Hepatocyte (in vitro differentiated cells): ENCODE data around the gene DNMT3A.

Experiments
- CTCF ChIP-seq: fragments of 200-600 bp; sonication (generic); IDR thresholded peaks from 2 replicates; pipeline ENCODE4 v1.5.1; 2016; ENCODE audit warnings: antibody characterized with exemption, mild to moderate bottlenecking; ENCODE audit not compliant: poor library complexity
- EZH2 ChIP-seq: fragments of 200-600 bp; sonication (generic); IDR thresholded peaks from 2 replicates; pipeline ENCODE4 v1.6.1; 2016; ENCODE audit warnings: antibody characterized with exemption, mild to moderate bottlenecking, borderline replicate concordance
- EZH2phosphoT487 ChIP-seq: fragments of 200-600 bp; sonication (generic); IDR thresholded peaks from one replicate; pipeline ENCODE4 v1.6.1; 2018; ENCODE audit warnings: antibody characterized with exemption, mild to moderate bottlenecking, low read depth, moderate library complexity; ENCODE audit not compliant: unreplicated experiment, severe bottlenecking

DNA sequence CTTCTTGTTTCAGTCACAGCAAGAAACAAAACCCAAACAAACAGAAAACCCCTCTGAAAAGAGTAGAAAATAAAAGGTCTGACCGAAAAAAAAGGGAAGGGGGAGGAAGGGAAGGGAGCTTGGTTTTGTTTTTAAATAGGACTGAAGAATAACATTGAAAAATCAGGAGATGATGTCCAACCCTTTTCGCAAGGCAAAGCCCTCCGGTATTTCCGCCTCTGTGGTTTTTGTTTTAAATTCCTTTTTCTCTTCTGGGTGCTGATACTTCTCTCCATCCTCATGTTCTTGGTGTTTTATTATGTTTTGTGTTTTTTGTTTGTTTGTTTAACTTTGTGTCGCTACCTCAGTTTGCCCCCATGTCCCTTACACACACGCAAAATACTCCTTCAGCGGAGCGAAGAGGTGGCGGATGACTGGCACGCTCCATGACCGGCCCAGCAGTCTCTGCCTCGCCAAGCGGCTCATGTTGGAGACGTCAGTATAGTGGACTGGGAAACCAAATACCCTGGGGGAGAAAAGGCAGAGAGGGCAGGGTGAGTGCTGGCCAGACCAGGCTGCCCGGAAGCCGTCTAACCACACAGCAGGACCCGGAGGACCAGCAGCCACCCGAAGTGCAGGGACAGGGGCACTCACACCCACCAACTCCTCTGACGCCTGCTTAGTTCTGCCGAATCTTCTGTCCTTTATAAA lies 107.7 kb downstream of the DNMT3A start:
- TF ChIP-seq CTCF: no peak
- TF ChIP-seq EZH2phosphoT487: no peak
- no peak for TF ChIP-seq EZH2
